ENCODE results near the gene CENPX.

Gene CENPX

DNA sequence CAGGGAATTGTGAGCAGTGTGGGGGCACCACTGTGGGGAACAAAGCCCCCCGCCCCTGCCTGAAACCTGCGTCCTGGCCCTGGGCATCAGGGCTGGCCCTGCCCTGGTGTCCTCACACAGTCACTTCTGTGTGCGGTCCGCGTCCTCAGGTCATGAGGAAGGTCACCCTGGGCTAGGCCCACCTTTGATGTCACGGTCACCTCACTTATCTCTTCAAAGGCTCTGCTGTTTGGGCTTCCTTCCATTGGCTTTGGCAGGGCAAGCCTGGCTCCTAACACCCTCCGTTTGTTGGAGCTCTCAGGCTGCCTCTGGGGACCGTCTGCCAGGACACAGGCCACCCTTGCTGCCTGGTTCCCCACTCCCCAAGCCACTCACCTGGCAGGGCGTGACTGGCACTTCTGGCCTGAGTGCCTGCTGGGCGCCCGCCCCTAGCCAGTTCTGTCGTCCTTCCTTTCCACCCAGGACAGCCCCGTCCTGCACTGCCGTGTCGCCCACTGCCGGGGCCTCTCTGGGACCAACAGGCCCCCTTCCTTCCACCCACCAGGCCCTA is 8.8 kb downstream of the CENPX start:
- no peak overlapping the region for H3K4me3 ChIP-seq (ENCODE audit: low read depth, low read length)
- DNase-seq (ENCODE audit: low read depth), result no peak
- TF ChIP-seq, protein P1, sequence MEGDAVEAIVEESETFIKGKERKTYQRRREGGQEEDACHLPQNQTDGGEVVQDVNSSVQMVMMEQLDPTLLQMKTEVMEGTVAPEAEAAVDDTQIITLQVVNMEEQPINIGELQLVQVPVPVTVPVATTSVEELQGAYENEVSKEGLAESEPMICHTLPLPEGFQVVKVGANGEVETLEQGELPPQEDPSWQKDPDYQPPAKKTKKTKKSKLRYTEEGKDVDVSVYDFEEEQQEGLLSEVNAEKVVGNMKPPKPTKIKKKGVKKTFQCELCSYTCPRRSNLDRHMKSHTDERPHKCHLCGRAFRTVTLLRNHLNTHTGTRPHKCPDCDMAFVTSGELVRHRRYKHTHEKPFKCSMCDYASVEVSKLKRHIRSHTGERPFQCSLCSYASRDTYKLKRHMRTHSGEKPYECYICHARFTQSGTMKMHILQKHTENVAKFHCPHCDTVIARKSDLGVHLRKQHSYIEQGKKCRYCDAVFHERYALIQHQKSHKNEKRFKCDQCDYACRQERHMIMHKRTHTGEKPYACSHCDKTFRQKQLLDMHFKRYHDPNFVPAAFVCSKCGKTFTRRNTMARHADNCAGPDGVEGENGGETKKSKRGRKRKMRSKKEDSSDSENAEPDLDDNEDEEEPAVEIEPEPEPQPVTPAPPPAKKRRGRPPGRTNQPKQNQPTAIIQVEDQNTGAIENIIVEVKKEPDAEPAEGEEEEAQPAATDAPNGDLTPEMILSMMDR (IDR thresholded peaks at IDR 0.05; ENCODE audit: insufficient read depth, low read depth, low read length, missing control alignments), result no peak

DNA sequence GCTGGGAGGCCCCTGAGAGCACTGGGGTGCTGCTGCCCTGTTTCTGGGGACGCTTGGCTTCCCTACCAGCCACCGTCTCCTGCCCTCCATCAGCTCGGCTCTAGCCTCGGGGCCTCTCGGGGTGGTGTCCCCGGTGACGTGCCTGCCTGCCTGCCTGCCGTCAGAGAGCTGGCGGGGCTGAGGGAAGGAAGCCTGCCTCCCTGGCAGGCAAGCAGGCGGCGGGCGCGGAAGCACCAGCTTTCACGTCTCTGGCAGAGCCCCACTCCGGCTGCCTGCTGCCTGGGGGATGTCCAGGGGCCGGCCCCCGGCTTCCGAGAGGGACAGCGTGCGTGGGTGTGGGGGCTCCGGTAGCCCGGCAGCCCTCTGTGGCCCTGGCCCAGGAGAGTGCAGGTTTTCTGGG is 9.3 kb downstream of the CENPX start:
- TF ChIP-seq, protein P1 (IDR thresholded peaks at IDR 0.05; ENCODE audit: insufficient read depth, low read depth, low read length, missing control alignments), result no peak
- no peak for DNase-seq (ENCODE audit: low read depth)
- no peak overlapping the region for H3K4me3 ChIP-seq (ENCODE audit: low read depth, low read length)

DNA sequence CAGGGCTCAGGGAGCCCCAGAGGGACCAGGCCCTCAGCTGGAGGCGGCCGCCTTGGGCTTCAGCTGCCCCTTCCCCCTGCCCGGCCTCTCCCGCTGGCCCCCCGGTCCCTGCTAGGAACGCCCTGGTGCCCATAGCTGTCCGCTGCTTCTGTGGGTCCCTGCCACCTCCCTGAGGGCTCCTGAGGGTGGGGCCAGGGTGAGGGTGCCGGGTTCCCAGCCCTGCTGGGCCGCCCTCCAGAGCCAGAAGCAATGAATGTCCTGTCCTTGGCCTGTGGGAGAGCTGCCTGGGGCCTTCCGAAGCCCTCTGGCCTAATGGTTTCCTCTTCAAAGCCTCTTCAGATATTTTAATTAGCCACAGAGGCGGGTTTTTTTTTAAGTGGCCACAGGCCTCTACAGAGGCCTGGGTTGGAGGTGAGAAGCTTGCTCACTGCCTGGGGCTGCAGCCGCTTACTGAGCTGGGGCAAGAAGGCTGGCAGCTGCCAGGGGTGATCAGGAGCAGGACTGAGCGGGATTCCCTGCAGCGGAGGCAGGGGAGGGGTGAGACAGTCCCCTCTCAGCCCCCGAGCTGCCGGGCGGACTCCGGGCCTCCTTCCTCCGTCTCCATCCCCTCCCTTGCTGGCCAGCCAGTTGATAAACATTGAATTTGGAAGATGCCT is 9.9 kb downstream of the CENPX start:
- TF ChIP-seq, protein P1 (IDR thresholded peaks at IDR 0.05; ENCODE audit: insufficient read depth, low read depth, low read length, missing control alignments), result no peak
- DNase-seq (ENCODE audit: low read depth), result no peak

DNA sequence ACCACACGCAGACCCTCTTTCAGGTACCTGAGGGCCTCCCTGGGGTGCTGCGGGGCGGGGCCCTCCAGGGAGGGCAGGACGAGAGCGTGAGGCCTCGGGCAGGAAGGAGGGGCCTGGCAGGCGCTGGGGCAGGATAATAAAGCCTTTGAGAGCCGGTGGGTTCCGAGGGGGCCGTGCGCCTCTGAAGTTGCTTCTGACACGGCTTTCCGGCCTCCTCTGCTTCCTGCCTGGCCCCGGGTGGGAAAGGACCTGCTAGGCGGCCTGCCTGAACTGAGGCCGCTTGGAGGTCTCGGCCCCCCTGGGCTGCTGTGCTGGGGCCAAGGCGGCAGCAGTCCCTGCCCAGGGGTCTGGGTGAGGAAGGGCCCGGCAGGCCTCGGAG is 10.4 kb downstream of the CENPX start:
- TF ChIP-seq, protein P1 (IDR thresholded peaks at IDR 0.05; ENCODE audit: insufficient read depth, low read depth, low read length, missing control alignments), result no peak
- no peak for DNase-seq (ENCODE audit: low read depth)

More for the DNA sequence above, 9.9 kb downstream of the CENPX start:
- no peak overlapping the region for H3K4me3 ChIP-seq (ENCODE audit: low read depth, low read length)

DNA sequence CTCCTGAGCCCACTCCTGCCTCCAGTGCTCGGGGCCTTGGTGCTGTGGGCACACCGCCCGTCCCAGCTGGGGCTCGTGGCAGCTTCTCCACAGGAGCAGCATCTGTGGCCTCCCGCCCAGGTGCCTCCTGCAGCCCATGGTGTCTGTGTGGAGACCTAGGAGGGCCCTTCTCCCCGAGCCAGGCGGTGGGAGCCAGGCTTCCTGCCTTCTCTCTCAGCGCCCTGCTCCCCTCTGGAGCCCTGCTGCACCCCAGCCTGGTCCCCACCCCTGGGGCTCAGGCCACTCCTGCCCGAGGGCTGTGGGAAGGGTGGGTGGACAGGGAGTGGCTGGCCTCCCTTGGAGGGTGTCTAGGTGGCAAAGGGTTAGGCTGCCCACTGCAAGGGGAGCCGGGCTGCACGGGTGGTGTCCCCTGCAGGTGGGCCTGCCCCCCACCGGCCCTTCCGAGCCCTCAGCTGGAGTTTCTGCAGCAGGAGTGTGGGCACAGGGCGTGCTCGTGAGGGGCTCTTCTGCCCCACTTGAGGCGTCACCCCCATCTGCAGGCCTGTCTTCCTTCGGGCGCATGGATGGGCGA is 11.0 kb downstream of the CENPX start:
- no peak for DNase-seq (ENCODE audit: low read depth)
- H3K4me3 ChIP-seq (ENCODE audit: low read depth, low read length), result no peak overlapping the region
- TF ChIP-seq, protein P1 (IDR thresholded peaks at IDR 0.05; ENCODE audit: insufficient read depth, low read depth, low read length, missing control alignments), result no peak

More for the DNA sequence above, 10.4 kb downstream of the CENPX start:
- H3K4me3 ChIP-seq (ENCODE audit: low read depth, low read length), result no peak overlapping the region

DNA sequence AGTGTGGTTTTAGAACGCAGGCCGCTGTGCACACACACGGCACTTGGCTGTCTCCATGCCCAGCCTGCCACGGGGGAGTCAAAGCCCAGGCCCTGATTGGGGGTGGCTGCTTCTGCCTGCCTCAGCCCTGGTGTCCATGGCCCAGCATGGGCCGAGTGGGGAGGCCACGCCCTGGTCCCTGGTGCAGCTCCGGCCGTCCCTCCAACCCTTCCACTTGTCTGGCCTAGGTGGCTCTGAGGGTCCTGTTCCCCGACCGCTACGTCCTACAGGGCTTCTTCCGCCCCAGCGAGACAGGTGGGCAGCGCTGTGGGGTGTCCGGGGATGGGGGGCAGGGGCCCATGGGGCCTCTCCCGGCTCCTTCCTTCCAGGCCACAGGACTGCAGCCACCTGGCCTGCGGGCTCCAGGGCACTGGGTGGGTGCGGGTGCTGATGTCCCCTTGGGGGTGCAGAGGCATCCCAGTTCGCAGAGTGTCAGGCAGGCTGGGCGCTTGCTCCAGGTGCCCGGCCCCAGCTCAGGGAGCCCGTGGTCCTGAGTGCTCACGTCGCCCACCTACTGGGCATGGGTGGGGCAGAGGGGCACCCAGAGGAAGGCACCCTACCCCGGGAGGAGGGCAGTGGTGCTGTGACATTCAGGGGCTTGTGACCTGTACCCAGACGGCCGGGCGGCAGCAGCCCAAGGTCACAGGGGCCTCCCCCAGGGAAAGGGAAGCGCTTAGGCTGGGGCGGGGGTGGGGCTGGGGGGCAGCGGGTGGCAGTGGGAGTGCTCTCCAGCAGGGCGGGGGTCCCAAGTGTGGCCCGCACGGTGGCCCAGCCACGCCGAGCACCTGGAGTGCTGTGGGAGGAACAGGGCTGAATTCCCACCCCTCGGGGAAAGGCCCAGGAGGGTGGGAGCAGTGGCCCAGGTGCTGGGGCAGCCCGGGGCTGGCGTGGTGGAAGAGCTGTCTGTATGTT is 11.8 kb downstream of the CENPX start:
- TF ChIP-seq, protein P1 (IDR thresholded peaks at IDR 0.05; ENCODE audit: insufficient read depth, low read depth, low read length, missing control alignments), result no peak
- DNase-seq (ENCODE audit: low read depth), result no peak
- H3K4me3 ChIP-seq (ENCODE audit: low read depth, low read length), result no peak overlapping the region
